DMS153 treated with DMSO at 0.1 percent for 48 hours (cell line): ENCODE results near the gene ATP9A.

Source experiments
- DNase-seq: peaks from one replicate; lab custom pipeline; 2025; ENCODE audit not compliant: unreplicated experiment; lab: John Stamatoyannopoulos, UW

Gene ATP9A

DNA sequence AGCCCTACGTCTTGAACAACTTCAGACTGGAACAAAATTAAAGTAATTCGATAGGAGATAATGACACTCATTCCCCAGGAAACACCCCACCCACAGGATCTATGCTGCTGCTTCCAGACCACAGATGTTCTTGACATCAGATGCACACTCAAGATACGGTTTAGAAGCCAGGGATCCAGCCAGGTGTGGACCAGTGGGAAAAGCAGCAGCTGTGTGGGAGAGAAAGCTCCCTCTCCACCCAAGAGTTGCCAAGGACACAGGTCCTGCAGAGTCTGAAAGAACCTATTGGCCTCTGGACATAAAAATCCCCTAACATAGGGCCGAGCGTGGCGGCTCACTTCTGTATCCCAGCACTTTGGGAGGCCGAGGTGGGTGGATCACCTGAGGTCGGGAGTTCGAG, 133.9 kb downstream of the ATP9A start:
- DNase-seq, result no peak

DNA sequence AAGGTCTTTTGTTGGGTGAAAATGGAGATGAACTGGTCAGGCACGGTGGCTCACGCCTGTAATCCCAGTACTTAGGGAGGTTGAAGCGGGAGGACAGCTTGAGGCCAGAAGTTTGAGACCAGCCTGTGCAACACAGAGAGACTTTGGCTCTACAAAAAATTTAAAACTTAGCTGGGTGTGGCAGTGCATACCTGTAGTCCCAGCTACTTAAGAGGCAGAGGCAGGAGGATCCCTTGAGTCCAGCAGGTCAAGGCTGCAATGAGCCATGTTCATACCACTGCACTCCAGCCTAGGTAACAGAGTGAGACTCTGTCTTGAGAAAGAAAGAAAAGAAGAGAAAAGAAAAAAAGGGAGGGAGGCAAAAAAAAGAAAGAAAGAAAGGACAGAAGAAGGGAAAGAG, 134.8 kb downstream of the ATP9A start:
- DNase-seq, result no peak

DNA sequence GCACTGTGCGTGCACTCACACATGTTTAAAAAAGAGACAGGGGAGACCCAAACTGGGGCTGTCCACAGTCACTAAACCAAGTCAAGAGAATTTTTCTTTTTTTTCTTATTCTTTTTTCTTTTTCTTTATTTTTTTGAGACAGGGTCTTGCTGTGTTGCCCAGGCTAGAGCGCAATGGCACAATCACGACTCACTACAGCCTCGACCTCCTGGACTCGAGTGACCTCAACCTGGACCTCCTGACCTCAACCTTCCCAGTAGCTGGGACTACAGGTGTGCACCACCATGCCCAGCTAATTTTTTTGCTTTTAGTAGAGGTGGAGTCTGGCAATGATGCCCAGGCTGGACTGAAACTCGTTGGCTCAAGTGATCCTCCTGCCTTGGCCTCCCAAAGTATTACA, 136.2 kb downstream of the ATP9A start:
- no peak for DNase-seq

DNA sequence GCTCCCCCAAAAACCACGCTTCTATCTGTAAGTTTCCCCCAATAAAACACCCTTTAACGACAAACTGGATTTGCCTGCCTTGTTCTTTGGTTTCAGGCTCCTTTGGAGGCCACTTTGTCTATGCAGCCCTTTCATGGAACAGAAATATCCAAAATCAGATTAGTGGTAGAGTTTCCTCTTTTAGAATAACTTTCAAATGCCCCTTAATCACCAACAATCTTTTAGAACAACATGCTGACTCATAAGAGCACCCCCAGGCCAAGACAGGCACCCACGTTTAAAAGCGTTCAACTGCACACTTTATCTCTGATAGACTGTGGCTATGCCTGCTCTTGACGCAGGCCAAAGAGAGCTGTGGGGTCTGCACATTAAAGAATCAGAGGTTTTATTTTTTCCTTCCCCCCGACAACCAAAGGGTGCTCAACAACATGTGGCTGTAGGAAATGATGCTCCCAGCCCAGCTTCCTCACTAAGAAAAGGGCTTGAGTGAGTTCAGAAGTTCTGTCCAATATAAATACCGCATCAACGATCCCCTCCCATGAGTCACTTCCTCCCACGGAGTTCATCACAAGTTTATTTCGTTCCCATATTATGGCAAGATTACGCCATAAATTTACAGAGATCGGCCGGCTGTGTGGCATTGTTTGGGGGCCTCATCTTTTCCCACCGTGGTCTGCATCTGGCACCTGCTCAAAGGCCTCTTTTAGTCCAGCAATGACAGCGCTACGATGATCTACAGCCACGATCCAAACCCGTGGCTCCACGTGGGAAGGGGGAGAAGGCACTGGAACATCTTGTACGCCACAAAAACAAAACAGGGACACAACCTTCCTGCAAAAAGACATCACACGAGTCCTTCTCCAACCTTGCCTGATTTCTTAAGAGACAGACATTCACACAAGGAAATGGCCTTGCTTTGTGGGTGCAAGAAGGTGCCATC, 136.9 kb downstream of the ATP9A start:
- DNase-seq, result no peak

DNA sequence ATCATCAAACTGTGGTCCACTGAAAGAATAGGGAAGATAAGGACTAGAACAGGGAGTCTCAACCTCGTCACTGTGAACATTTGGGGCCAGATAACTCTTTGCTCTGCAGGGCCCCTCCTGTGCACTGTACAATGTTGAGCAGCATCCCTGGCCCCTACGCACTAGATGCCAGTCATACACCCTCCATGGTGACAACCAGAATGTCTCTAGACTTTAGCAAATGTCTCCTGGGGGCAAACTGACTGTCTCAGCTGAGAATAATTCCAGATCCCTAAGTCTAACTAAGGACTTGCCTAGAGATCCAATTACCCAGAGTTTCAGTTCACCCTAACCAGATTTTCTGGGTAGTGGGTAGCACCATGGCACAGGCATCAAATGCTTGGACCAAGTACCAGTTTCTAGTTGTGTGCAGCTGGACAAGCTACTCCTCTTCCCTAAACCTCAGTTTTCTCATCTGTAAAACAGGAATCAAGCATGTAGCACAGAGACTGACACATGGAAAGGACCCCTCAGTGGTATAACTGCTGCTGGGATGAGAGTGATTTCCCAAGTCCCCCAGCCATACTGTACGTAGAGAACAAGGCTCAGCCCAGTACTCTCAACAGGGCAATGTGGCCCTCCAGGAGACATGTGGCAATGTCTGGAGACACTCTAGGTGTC, 138.7 kb downstream of the ATP9A start:
- no peak for DNase-seq

DNA sequence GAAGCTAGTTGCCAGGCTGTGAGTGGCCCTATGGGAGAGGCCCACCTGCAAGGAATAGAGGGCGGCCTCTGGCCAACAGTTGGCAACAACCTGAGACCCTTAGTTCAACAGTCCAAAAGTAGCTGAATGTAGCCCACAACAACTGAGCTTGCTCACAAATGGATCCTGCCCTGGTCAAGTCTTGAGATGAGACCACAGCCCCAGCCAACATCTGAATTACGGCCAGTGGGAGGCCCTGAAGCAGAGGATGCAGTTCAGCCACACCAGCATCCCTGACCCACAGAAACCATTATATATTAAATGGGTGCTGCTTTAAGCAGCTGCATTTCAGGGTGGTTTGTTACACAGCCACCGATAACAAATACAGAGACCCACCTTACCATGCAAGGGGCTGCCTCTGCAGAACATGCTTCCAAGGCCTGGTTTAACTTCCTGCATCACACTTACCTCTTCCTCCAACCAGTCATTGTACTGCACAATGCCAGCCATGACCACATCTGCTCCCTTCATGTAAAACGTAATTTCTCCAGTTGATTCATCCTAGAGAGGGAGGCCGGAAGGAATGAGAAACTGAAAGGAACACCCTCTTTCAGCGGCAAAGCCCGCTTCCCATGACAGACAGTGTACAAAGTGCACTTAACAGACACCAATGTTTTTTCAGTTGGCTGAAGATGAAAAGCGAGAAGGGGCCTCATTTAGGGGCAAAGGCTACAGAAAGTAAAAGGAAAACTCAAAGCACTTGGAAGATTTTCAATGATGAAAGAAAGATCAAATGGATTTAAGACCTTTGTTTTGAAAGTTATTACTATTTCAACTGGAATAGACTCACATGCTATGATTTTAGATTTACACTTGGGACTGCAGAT, 139.4 kb downstream of the ATP9A start:
- no peak for DNase-seq

DNA sequence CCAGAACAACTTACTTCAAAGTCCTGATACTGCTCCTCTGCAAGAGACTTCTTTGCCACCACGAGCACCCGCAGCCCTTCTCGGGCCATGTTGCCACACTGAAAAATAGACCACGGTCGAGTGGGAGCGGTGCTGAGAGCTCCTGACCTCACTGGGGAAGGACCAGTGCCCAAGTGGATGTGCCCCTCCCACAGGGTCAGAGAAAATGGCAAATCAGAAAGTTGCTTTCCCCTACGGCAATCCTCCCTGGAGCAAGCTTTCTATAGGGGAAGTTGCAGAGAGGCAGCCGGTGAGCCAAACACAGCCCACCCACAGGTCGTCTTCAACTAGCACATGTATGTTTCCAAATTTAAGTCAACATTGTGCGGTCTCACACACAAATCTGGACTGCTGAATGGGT, 140.6 kb downstream of the ATP9A start:
- no peak for DNase-seq

DNA sequence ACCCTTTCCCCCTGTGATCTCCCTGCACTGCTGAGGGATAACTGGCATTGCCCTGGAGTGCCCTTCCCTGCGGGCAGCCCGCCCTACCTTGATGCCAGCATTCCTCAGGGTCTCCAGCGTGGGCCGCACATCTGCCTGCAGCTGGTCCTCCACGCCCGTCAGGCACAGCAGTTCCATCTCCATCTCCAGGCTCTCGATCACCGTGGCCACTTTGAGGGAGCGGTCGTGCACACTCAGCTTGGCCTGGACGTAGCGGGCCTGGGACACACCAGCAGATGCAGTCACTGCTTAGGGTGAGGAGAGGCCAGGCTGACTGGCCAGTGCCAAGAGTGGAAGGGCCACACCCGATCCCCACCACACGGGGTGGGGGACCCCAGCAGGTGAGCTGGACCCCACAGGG, 143.1 kb downstream of the ATP9A start:
- DNase-seq, result no peak

DNA sequence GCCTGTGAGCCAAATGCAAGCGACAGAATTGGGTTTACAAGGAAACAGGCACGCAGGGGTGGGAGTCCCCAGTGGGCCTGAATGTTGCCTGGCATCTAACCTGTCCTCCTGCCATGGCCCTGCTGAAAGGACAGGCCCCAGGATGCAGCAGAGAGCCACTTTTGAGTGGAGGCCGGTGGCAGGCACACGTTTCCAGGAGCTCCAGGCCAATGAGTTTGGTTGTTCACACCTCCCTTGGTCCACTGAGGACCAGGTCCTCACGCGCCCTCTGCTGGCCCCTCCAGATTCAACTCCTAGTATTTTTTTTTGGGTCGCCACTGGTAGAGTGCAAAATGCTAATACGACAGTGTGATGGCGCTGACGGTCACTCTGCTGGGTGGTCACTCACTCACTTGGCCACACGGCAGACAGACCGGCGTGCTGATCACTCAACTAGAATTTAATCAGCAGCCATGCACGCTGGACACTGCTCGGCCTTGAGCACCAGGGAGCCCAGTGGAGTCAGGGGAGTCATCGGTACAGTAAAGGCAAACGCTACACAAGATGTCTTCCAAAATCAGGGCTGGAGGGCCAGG, 143.9 kb downstream of the ATP9A start:
- peak; percentile 27 for DNase-seq

DNA sequence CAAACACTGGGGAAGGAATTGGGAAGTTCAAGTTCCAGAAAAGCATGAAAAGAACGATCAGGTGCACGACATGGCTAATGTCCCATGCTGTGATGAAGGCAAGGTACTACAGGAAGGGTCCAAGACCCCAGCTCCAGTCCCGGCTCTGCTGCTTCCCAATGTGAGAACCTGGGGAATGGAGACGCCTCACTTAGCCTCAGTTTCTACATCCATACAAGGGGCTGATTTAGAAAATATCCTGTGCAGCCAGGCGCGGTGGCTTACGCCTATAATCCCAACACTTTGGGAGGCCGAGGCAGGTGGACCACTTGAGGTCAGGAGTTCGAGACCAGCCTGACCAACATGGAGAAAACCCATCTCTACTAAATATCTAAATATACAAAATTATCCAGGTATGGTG, 144.9 kb downstream of the ATP9A start:
- no peak for DNase-seq

DNA sequence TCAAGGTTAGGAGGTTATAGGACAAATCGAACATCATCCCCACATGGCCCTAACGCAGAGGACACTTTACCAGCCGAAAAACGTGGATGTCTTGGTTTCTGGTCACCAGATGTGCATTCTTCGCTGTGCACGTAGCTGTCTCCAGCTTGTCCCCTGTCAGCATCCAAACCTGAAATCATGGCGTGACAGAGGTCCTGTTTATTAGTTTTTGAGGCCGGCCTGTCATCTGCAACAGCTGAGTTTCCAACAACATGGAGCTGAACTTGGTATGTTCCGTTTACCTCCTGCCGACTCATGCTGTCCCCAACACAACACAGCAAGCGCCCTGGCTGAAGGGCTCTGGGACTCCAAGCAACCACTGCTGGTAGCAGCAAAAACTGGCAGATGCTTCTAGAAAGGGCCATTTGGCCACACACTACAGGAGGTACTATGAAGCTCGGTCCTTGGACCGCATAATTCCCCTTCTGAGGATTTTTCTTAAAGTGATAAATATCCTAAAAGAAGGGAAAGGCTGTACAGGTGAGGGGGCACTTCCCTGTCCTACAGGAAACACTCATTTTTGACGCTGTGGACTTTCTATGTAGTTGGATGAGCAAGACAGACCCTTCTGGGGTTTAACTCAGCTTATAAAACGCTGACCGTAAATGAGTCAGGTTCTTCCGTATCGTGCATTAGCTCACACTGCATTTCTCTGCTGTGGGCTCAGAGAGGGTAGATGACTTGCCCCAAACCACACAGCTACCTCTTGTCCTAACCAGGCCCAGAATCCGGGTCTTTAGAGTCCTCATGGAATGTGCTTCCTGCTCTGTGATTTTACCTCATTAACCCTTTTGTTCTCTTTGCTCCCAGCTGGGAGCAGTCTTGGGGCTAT, 146.0 kb downstream of the ATP9A start:
- no peak for DNase-seq

DNA sequence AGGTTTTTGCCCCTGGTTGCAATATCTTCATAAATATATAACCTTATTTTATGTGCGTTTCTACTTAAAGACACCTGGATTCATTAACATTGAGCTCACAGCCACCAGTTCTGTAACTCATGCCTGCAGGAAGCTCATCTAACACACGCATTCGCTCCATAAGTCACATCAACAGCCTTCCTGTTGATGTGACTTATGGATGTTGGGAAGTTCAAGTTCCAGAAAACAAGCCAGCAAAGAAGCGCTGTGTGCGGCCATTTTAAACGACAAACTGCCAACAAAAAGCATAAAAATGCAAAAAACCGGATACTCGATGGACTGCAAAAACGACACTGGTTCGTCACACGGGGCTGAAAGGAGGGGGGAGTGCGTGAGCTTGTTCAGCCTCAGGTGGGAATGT, 147.8 kb downstream of the ATP9A start:
- DNase-seq, result no peak

DNA sequence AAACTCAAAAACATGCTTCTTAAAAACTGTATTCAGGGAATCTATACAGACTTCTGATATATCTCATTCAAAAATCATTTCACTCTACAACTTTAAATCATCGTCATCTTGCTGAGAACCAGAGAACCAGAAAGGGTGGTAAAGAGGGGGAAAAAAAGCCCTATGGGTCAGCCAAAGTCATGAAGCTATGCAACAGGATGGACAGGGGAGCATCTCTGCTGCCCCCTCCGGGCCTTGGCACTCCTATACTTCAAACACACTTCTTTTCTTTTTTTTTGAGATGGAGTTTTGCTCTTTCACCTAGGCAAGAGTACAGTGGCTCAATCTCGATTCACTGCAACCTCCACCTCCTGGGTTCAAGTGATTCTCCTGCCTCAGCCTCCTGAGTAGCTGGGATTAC, 152.1 kb downstream of the ATP9A start:
- DNase-seq, result no peak

DNA sequence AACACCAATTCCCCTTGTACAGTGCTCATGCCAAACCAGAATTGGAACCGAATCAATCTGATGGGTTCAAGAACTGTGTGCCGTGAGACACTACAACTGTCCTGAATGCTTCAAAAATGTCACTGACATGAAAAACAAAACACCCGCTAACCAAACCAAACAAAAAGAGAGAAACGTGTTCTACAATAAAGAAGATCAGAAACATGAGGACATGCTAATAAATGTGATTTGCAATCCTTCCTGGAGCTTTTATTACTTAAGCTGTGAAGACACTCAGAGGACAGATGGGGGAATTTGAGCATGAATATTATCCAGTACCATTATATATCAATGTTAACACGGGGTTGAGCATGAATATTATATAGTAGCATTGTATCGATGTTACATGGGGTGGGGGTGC, 153.5 kb downstream of the ATP9A start:
- no peak for DNase-seq

DNA sequence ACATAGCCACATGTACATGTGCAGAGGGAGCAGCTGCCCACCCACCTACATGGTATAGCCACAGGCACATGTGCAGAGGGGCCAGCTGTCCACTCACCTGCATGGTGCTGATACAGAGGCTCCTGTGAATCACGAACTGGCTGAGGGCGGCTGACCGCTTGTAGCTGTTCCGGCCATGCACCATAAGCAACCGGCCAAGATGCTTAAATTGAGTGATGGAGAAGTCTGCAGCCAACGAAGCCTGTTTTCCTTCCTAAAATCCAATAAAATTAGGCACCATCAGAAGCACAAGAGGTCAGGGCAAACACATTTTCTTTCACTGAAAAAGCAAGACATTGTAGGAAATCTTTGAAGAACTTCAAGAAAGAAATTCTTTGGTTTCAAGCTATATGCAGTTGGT, 154.6 kb downstream of the ATP9A start:
- DNase-seq, result no peak

DNA sequence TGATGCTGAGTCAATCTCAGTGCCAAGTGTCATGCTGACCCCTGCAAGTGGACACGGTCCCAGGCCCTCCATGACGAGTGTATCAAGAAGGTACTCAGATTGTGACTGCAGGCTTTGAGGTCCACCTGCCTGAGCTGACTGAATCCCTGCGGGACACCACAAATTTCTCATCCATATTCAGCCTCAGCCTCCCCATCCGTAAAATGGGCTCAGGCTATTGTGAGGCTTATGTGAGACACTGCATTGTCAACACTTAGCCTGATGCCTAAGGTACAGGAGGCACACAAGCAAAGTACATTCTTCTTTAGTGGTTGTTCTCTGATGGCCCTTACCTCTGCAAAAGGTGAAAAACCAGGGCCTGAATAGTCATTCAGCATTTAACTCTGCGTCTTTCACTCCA, 155.3 kb downstream of the ATP9A start:
- DNase-seq, result no peak

DNA sequence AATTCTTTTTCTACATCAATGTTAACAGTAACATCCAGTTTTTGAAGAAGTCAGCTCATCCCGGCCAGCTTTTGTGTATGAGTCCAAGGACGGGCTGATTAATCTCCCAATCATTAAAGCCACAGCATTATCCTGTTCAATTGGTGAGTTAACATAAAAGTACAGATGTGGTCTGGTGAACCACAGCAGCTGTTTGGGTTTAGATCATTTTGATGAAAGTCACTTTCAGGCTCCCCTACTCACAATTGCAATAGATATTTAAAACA, 156.6 kb downstream of the ATP9A start:
- DNase-seq, result no peak

DNA sequence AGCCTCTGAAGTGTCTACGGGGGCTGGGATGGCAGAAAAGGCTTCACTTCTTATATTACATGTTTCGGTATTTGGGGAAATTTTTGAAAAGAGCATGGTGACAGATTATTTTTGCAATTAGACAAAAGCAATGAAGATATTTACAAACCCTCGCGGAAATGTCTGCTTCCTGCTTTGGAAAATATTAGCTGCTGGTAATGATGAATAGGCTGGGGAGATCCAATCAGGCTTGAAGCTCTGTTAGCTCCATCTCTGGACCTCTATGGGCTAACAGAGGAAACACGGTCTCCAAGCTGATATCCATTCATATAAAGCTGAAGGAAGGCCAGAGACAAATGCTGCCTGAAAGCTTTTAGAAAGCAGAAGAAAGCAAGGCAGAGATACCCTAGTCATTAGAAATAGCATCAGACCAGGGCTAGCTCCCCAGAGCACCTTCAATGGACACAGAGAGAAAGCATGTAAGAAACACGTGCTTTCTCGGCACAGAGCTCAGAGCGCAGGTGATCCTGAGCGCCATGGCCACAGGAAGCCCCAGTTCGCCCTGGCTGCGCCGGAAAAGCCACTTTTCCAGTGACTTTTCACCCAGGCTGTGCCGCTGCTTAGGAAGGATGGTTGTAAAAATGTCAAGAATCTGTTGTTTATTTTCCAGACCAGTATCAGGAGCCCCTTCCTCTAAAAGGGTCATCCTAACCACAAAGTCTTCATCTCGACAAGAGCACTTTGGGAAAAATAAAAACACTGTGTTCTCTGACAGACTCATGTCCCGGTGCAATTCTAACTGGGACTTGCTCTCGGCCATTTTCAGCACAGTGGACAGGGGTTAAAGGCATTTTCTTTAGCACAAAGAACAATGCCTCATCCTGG, 157.2 kb downstream of the ATP9A start:
- DNase-seq, result no peak

DNA sequence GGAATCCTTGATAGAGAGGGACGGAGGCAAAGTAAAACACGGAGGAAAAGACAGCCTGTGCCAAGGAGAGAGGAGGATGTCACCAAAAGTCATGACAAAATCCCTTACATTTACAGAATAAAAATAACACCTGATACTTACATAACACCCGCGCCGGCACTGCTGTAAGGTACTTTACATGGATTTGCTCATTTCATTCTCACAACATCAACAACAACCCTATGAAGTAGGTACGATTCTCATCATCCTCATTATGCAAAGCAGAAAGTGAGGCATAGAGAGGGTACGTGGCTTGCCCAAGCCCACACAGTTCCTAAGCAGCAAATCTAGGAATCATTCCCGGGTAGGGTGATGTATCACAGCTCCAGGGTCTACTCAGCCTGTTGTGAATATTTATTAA, 158.1 kb downstream of the ATP9A start:
- no peak for DNase-seq

DNA sequence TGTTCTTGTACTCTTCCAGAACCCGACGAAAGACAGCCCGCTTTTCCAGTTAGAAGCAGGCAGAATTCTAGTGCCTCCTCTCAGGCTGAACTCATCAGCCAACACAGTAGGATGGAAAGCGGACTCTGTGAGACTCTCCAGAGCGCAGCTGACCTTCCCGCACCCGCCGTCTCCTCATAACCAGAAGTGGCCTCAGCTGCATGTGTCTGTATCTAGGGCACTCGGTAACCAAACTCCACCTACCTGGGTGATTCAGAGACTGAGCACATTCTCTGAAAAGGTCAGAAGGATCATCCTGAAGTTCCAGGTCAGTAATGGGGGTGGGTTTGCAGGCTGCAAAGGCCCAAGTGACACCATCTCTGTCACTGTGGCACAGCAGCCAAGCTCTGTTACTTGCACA, 158.9 kb downstream of the ATP9A start:
- no peak for DNase-seq
